Measurements from ENCODE around the gene SLC49A3. TPM values are rescaled to one million over a fixed set of nuclear protein-coding genes. Genes with fewer than 3 reads are reported as not detected.

The SLC49A3 gene
- polyA plus RNA-seq, 1 donor (not counting 4 experiments of a cell fraction or from before 2014, with no cell fraction given) = 0.04 TPM

- Histone ChIP-seq H3K9ac (ENCODE audit: control insufficient read depth, extremely low read depth, insufficient read depth, low read length) (no peak overlapping the region), H3K9me1 (ENCODE audit: control insufficient read depth, extremely low read depth, insufficient read depth, low read length) (peaks cover 2% of the 10 kb centered on the region), H4K20me1 (ENCODE audit: control insufficient read depth, extremely low read depth, insufficient read depth, low read length) (peaks cover 5% of the 10 kb centered on the region), H3K9me3 (ENCODE audit: control insufficient read depth, low read depth, low read length) (no peaks in the 10 kb centered on the region), H3K27ac (ENCODE audit: control insufficient read depth, insufficient read depth, low read length) (no peak overlapping the region), H3K4me3 (ENCODE audit: control insufficient read depth in 2 of 3, extremely low read depth in 1 of 3, insufficient read depth in 2 of 3, low read depth in 1 of 3, low read length in 3 of 3) (no peak overlapping the region), H3K27me3 (ENCODE audit: control insufficient read depth, extremely low read depth, insufficient read depth, low read length) (no peaks in the 10 kb centered on the region), H3K4me2 (ENCODE audit: control insufficient read depth, extremely low read depth, insufficient read depth, low read depth, low read length) (no peak overlapping the region), H3K79me2 (ENCODE audit: control insufficient read depth, insufficient read depth, low read length) (peaks cover 65% of the 10 kb centered on the region), H2AFZ (ENCODE audit: control insufficient read depth, low read length) (no peak overlapping the region), H3K36me3 (ENCODE audit: control insufficient read depth in 2 of 2, extremely low read depth in 1 of 2, insufficient read depth in 2 of 2, low read length in 2 of 2) (peaks cover 4 to 16% of the 10 kb centered on the region in 2 experiments), H3K4me1 (ENCODE audit: control insufficient read depth, extremely low read depth, insufficient read depth, low read length) (peaks cover 2% of the 10 kb centered on the region)
- dilution Hi-C loops (cut with MboI; ENCODE audit: extremely low pct_ligation_motif_present, low sequenced_read_pairs) = no loop called here
- FAIRE-seq = no peak
- no peak for DNase-seq (ENCODE audit: low read depth, low spot score)
- TF ChIP-seq EZH2 (IDR thresholded peaks at IDR 0.05; ENCODE audit: low read length) (no peak), CTCF (optimal IDR thresholded peaks at IDR 0.05 in 1 of 3, IDR thresholded peaks at IDR 0.05 in 1 of 3, conservative IDR thresholded peaks at IDR 0.05 in 1 of 3; ENCODE audit: extremely low read depth in 1 of 3, insufficient read depth in 2 of 3, low read length in 3 of 3) (no peak)
Measured at GRCh38 chr4:726838-727237, 37.9 kb upstream of the SLC49A3 start.

GRCh38 chr4:726235-726787, 37.4 kb upstream of the SLC49A3 start:
- H3K9me3 ChIP-seq (ENCODE audit: control insufficient read depth, low read depth, low read length) = no peaks in the 10 kb centered on the region
- H3K4me2 ChIP-seq (ENCODE audit: control insufficient read depth, extremely low read depth, insufficient read depth, low read depth, low read length) = no peak overlapping the region
- TF ChIP-seq CTCF (optimal IDR thresholded peaks at IDR 0.05 in 1 of 3, IDR thresholded peaks at IDR 0.05 in 1 of 3, conservative IDR thresholded peaks at IDR 0.05 in 1 of 3; ENCODE audit: extremely low read depth in 1 of 3, insufficient read depth in 2 of 3, low read length in 3 of 3) (no peak), EZH2 (IDR thresholded peaks at IDR 0.05; ENCODE audit: low read length) (no peak)
- dilution Hi-C loops (cut with MboI; ENCODE audit: extremely low pct_ligation_motif_present, low sequenced_read_pairs) = no loop called here
- DNase-seq (ENCODE audit: low read depth, low spot score) = no peak
- H3K27me3 ChIP-seq (ENCODE audit: control insufficient read depth, extremely low read depth, insufficient read depth, low read length) = no peaks in the 10 kb centered on the region
- H3K79me2 ChIP-seq (ENCODE audit: control insufficient read depth, insufficient read depth, low read length) = peaks cover 67% of the 10 kb centered on the region
- H4K20me1 ChIP-seq (ENCODE audit: control insufficient read depth, extremely low read depth, insufficient read depth, low read length) = peaks cover 5% of the 10 kb centered on the region
- peaks cover 4 to 16% of the 10 kb centered on the region in 2 experiments for H3K36me3 ChIP-seq (ENCODE audit: control insufficient read depth in 2 of 2, extremely low read depth in 1 of 2, insufficient read depth in 2 of 2, low read length in 2 of 2)
- H3K9me1 ChIP-seq (ENCODE audit: control insufficient read depth, extremely low read depth, insufficient read depth, low read length) = peaks cover 2% of the 10 kb centered on the region
- H3K27ac ChIP-seq (ENCODE audit: control insufficient read depth, insufficient read depth, low read length) = no peak overlapping the region
- no peak overlapping the region for H3K9ac ChIP-seq (ENCODE audit: control insufficient read depth, extremely low read depth, insufficient read depth, low read length)
- H3K4me3 ChIP-seq (ENCODE audit: control insufficient read depth in 2 of 3, extremely low read depth in 1 of 3, insufficient read depth in 2 of 3, low read depth in 1 of 3, low read length in 3 of 3) = no peak overlapping the region
- peaks cover 7% of the 10 kb centered on the region for H3K4me1 ChIP-seq (ENCODE audit: control insufficient read depth, extremely low read depth, insufficient read depth, low read length)
- H2AFZ ChIP-seq (ENCODE audit: control insufficient read depth, low read length) = no peak overlapping the region
- no peak for FAIRE-seq
